Transverse colon (tissue), 4 donors: ENCODE data around the gene SLMAP. TPM values are rescaled to one million over a fixed set of nuclear protein-coding genes. Genes with fewer than 3 reads are reported as not detected.

Experiments used
- DNase-seq: peaks from one replicate; pipeline ENCODE4 v3.0.0-alpha.2; 2019
- H3K27ac ChIP-seq, 4 donors: fragments of 200-600 bp; sonication (generic); 2 replicates each; pipeline ENCODE4 v1.5.1; 2016 to 2018; ENCODE audit warnings: inconsistent platforms in 4 of 4
- H3K27me3 ChIP-seq: fragments of 200-600 bp; sonication (generic); 2 replicates; pipeline ENCODE4 v1.5.1; 2017; ENCODE audit warnings: inconsistent platforms
- H3K36me3 ChIP-seq, 4 donors: fragments of 200-600 bp; sonication (generic); 2 replicates each; pipeline ENCODE4 v1.5.1; 2017 to 2019; ENCODE audit warnings: inconsistent platforms in 4 of 4
- H3K4me1 ChIP-seq, 4 donors: fragments of 200-600 bp; sonication (generic); 2 replicates each; pipeline ENCODE4 v1.5.1; 2017 to 2020; ENCODE audit warnings: inconsistent platforms in 4 of 4
- H3K4me3 ChIP-seq, 4 donors: fragments of 200-600 bp; sonication (generic); 1 replicate in 1 of 4; 2 replicates in 3 of 4; pipeline versions ENCODE4 v1.5.1 to v1.6.1; 2017 to 2019; ENCODE audit warnings: inconsistent platforms in 4 of 4
- H3K9me3 ChIP-seq, 2 donors: fragments of 200-600 bp; sonication (generic); 2 replicates each; pipeline ENCODE4 v1.5.1; 2017 to 2019; ENCODE audit warnings: inconsistent platforms in 2 of 2
- EP300 ChIP-seq: sonication (generic); formaldehyde crosslinking; IDR thresholded peaks from one replicate; pipeline ENCODE4 v1.6.1; 2017; ENCODE audit warnings: antibody characterized with exemption, low read depth
- POLR2A ChIP-seq: fragments of 450-650 bp; IDR thresholded peaks from one replicate; pipeline ENCODE4 v1.6.1; 2016; ENCODE audit warnings: antibody characterized with exemption, mild to moderate bottlenecking, moderate library complexity
- POLR2AphosphoS5 ChIP-seq, 3 donors: sonication (generic); formaldehyde crosslinking; IDR thresholded peaks; one replicate each; pipeline ENCODE4 v1.6.1; 2016; ENCODE audit warnings: antibody characterized with exemption in 3 of 3
- WGBS, 2 donors: methylation state at CpG; one replicate each; pipeline ENCODE4 v1.1.5; 2018; ENCODE audit warnings: low coverage in 1 of 2; 5-methylcytosine and 5-hydroxymethylcytosine counted together
- in situ Hi-C, 4 donors: fragments of 200-750 bp; cut with MboI; loops; one replicate each; pipeline versions ENCODE4 v1.15.0 to v1.15.1; 2017; ENCODE audit warnings: low sequenced_read_pairs in 3 of 4, low pct_ligation_motif_present in 1 of 4, low pct_unique_long_range_greater_than_20kb in 1 of 4
- intact Hi-C: fragments of 100-400 bp; cut with DNase I; formaldehyde crosslinking; loops from one replicate; pipeline ENCODE4 v1.15.1; 2023; ENCODE audit warnings: low total_unique reads
- total RNA-seq, 4 donors: library from RNA; depleted of rRNA; stranded (reverse); fragments of >200 nt; gene quantifications; one replicate each; pipeline ENCODE4 v1.1.0, GENCODE V29; 2016
- TF ChIP-seq, protein P1 (sequence below), 5 experiments: fragments of 200-600 bp in 3 of 5; fragments of 450-650 bp in 2 of 5; sonication (generic) in 3 of 5; IDR thresholded peaks; 1 replicate in 2 of 5; 2 replicates in 3 of 5; pipeline ENCODE4 v1.5.1; 2016 to 2017; ENCODE audit warnings: antibody characterized with exemption in 5 of 5, inconsistent platforms in 3 of 5, mild to moderate bottlenecking in 2 of 5, moderate library complexity in 1 of 5

The SLMAP gene
- total RNA-seq, 4 donors from 2014 or later: 111 to 162 (median 119) TPM

DNA sequence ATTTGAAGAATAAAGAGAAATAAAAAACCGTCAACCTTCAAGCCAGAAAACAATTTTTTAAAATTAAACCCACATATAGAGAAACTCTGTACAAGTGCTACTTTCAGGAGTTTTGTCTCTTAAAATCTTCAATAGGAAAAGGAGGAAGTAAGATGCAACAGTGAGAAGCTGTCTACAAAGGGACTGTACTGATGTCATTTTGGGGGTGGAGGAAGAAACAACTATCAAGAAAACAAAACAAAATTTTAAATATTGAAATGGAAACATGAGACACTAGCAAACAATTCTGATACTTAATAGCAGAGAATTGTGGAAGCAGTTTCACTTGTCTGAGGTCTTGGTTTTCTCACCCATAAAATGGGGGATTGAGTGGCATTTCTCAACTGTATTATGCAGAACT lies 84.4 kb downstream of the SLMAP start:
- intact Hi-C loops: no loop called here
- TF ChIP-seq POLR2AphosphoS5 (IDR thresholded peaks at IDR 0.05) (no peak), EP300 (no peak), POLR2A (no peak)
- TF ChIP-seq, protein P1, sequence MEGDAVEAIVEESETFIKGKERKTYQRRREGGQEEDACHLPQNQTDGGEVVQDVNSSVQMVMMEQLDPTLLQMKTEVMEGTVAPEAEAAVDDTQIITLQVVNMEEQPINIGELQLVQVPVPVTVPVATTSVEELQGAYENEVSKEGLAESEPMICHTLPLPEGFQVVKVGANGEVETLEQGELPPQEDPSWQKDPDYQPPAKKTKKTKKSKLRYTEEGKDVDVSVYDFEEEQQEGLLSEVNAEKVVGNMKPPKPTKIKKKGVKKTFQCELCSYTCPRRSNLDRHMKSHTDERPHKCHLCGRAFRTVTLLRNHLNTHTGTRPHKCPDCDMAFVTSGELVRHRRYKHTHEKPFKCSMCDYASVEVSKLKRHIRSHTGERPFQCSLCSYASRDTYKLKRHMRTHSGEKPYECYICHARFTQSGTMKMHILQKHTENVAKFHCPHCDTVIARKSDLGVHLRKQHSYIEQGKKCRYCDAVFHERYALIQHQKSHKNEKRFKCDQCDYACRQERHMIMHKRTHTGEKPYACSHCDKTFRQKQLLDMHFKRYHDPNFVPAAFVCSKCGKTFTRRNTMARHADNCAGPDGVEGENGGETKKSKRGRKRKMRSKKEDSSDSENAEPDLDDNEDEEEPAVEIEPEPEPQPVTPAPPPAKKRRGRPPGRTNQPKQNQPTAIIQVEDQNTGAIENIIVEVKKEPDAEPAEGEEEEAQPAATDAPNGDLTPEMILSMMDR (IDR thresholded peaks at IDR 0.05): no peak
- no peak overlapping the region for H3K4me3 ChIP-seq
- no peaks in the 10 kb centered on the region for H3K27me3 ChIP-seq
- H3K4me1 ChIP-seq: no peaks in the 10 kb centered on the region
- DNase-seq: no peak
- H3K27ac ChIP-seq: no peak overlapping the region
- WGBS, 2 donors: 85 to 96% methylated on average over 1 of the region's 1 CpG
- in situ Hi-C loops: loop anchor here in 1 of 4 donors (25.0 kb wide), 1 partner anchor 178 kb away; no protein-coding TSS in a partner anchor
- H3K36me3 ChIP-seq: no peaks in the 10 kb centered on the region
- H3K9me3 ChIP-seq: no peaks in the 10 kb centered on the region

GRCh38 chr3:57841818-57842217 lies 85.7 kb downstream of the SLMAP start:
- Histone ChIP-seq H3K36me3 (no peaks in the 10 kb centered on the region), H3K4me3 (no peak overlapping the region), H3K27ac (no peak overlapping the region), H3K27me3 (no peaks in the 10 kb centered on the region), H3K4me1 (no peaks in the 10 kb centered on the region), H3K9me3 (no peaks in the 10 kb centered on the region)
- in situ Hi-C loops: loop anchor here in 1 of 4 donors (25.0 kb wide), 1 partner anchor 180 kb away; no protein-coding TSS in a partner anchor
- no peak for TF ChIP-seq POLR2A
- no peak for TF ChIP-seq POLR2AphosphoS5 (IDR thresholded peaks at IDR 0.05)
- TF ChIP-seq, protein P1 (IDR thresholded peaks at IDR 0.05): no peak
- no peak for TF ChIP-seq EP300
- intact Hi-C loops: no loop called here
- WGBS, 2 donors: 65 to 81% methylated on average over 2 of the region's 2 CpGs
- DNase-seq: no peak

- H3K27ac ChIP-seq: no peak overlapping the region
- in situ Hi-C loops (loop anchor here in 1 of 4 donors (25.0 kb wide), 1 partner anchor 186 kb away; no protein-coding TSS in a partner anchor), intact Hi-C loops (no loop called here)
- H3K36me3 ChIP-seq: no peaks in the 10 kb centered on the region
- WGBS, 2 donors: 88 to 94% methylated on average over 3 of the region's 3 CpGs
- no peaks in the 10 kb centered on the region for H3K27me3 ChIP-seq
- H3K4me1 ChIP-seq: no peaks in the 10 kb centered on the region
- H3K4me3 ChIP-seq: no peak overlapping the region
- DNase-seq: no peak
- H3K9me3 ChIP-seq: no peaks in the 10 kb centered on the region
- TF ChIP-seq EP300 (no peak), POLR2AphosphoS5 (IDR thresholded peaks at IDR 0.05) (no peak), POLR2A (no peak)
- TF ChIP-seq, protein P1 (IDR thresholded peaks at IDR 0.05): no peak
Observed at GRCh38 chr3:57848177-57848738, 92.1 kb downstream of the SLMAP start.

GRCh38 chr3:57851304-57851703 lies 95.2 kb downstream of the SLMAP start:
- Histone ChIP-seq H3K36me3 (no peaks in the 10 kb centered on the region), H3K4me3 (no peak overlapping the region), H3K27me3 (no peaks in the 10 kb centered on the region), H3K9me3 (no peaks in the 10 kb centered on the region), H3K4me1 (no peaks in the 10 kb centered on the region), H3K27ac (no peak overlapping the region)
- DNase-seq: no peak
- 96 to 100% methylated on average over 1 to 6 of the region's 6 CpGs for WGBS, 2 donors
- TF ChIP-seq POLR2A: no peak
- TF ChIP-seq EP300: no peak
- TF ChIP-seq, protein P1 (IDR thresholded peaks at IDR 0.05): no peak
- TF ChIP-seq POLR2AphosphoS5 (IDR thresholded peaks at IDR 0.05): no peak
- intact Hi-C loops: no loop called here
- in situ Hi-C loops: no loop called here
